Sigmoid colon (tissue), 7 donors: ENCODE results near the gene THBD. TPM values are rescaled to one million over a fixed set of nuclear protein-coding genes. Genes with fewer than 3 reads are reported as not detected.

Source experiments
- DNase-seq: peaks from one replicate; pipeline ENCODE4 v3.0.0-alpha.2; 2019
- H3K27ac ChIP-seq, 4 donors: fragments of 200-600 bp; sonication (generic); one replicate each; pipeline ENCODE4 v1.5.1; 2016 to 2019; ENCODE audit warnings: mild to moderate bottlenecking in 1 of 4
- H3K27me3 ChIP-seq, 3 donors: fragments of 200-600 bp; sonication (generic); one replicate each; pipeline ENCODE4 v1.5.1; 2019; ENCODE audit warnings: mild to moderate bottlenecking in 1 of 3
- H3K36me3 ChIP-seq, 4 donors: fragments of 200-600 bp; sonication (generic); one replicate each; pipeline ENCODE4 v1.5.1; 2016 to 2019
- H3K4me1 ChIP-seq, 4 donors: fragments of 200-600 bp; sonication (generic); one replicate each; pipeline ENCODE4 v1.5.1; 2017 to 2019
- H3K4me3 ChIP-seq, 4 donors: fragments of 200-600 bp; sonication (generic); one replicate each; pipeline ENCODE4 v1.5.1; 2017 to 2019; ENCODE audit warnings: mild to moderate bottlenecking in 2 of 4, moderate library complexity in 1 of 4
- H3K9me3 ChIP-seq, 4 donors: fragments of 200-600 bp in 3 of 4; sonication (generic) in 3 of 4; one replicate each; pipeline versions ENCODE4 v1.5.1 to v1.6.1; 2013 to 2019
- POLR2A ChIP-seq, 2 donors: fragments of 450-650 bp; IDR thresholded peaks; one replicate each; pipeline ENCODE4 v1.6.1; 2016; ENCODE audit warnings: antibody characterized with exemption in 2 of 2, mild to moderate bottlenecking in 2 of 2, moderate library complexity in 2 of 2
- POLR2AphosphoS5 ChIP-seq, 4 donors: sonication (generic); formaldehyde crosslinking; IDR thresholded peaks; one replicate each; pipeline ENCODE4 v1.6.1; 2017; ENCODE audit warnings: antibody characterized with exemption in 4 of 4
- WGBS, 2 donors: extraction: QIAGEN DNeasy Blood & Tissue Kit; methylation state at CpG; one replicate each; pipeline ENCODE4 v1.1.7; 2013; 5-methylcytosine and 5-hydroxymethylcytosine counted together
- intact Hi-C: fragments of 100-400 bp; cut with DNase I; formaldehyde crosslinking; loops from one replicate; pipeline ENCODE4 v1.15.1; 2023
- polyA plus RNA-seq, 3 donors: library from polyadenylated mRNA; stranded (reverse); fragments of 200-250 nt; gene quantifications; one replicate each; pipeline ENCODE4 v1.2.3, GENCODE V29; 2013
- total RNA-seq, 4 donors: library from RNA; depleted of rRNA; stranded (reverse); fragments of >200 nt; gene quantifications; one replicate each; pipeline ENCODE4 v1.1.0, GENCODE V29; 2016
- donor health status: healthy with polysubstance abuse.
- donor health status: Bipolar disorder and iron deficiency.
- donor health status: healthy.

THBD gene
- total and polyA plus RNA-seq, 7 donors = 1.8 to 26.6 (median 8.6) TPM

- H3K4me3 ChIP-seq = no peak overlapping the region
- no peak for DNase-seq
- WGBS, 2 donors = 29 to 60% methylated on average over 1 of the region's 1 CpG
- no peaks in the 10 kb centered on the region for H3K36me3 ChIP-seq
- H3K4me1 ChIP-seq = no peaks in the 10 kb centered on the region
- peaks cover 0 to 3% (median 0%) of the 10 kb centered on the region in 4 donors for H3K9me3 ChIP-seq
- no peak overlapping the region for H3K27ac ChIP-seq
- intact Hi-C loops = no loop called here
- peaks cover 0 to 3% (median 0%) of the 10 kb centered on the region in 3 donors for H3K27me3 ChIP-seq
- TF ChIP-seq POLR2AphosphoS5 (IDR thresholded peaks at IDR 0.05) (no peak), POLR2A (IDR thresholded peaks at IDR 0.05) (no peak)
Observed at GRCh38 chr20:22995923-22996322, 53.5 kb downstream of the THBD start.

Other genes starting within 250 kb of the THBD start
- not detected for gene SSTR4, start 14.4 kb downstream of the THBD start, total RNA-seq
- under 1 TPM in 1 of 3 donors, not detected in 2; 0.04 TPM for gene SSTR4, start 14.4 kb downstream of the THBD start, polyA plus RNA-seq
- gene CD93, start 36.7 kb upstream of the THBD start, total RNA-seq = 10 to 100 TPM; 14.2 to 27.2 (median 17.7) TPM
- 10 to 100 TPM in 2 of 3 donors, 1 to 10 TPM in 1; 1.8 to 14.5 (median 10.6) TPM for gene CD93, start 36.7 kb upstream of the THBD start, polyA plus RNA-seq